GM18511 (cell line): Measurements from ENCODE around the gene C12orf75.
"Not testable (repeated sequence)": the region's sequence is repeated elsewhere in the genome, so short reads cannot be mapped to it uniquely, and the experiment has no call there.

Experiments used
- ATAC-seq: cut with Tn5 transposase; IDR thresholded peaks from one replicate; pipeline ENCODE4 v1.9.1; 2021; ENCODE audit warnings: mild to moderate bottlenecking, moderate library complexity; ENCODE audit not compliant: unreplicated experiment

The C12orf75 gene

GRCh38 chr12:105330283-105330930, at the start of gene C12orf75:
Gene C12orf75, plus strand, starts transcription at chr12:105330691. Its CDS starts 201 bp downstream, at chr12:105330892.
- ATAC-seq, result peak; percentile 82

GRCh38 chr12:105280966-105281693, 49.4 kb upstream of the C12orf75 start:
- no peak for ATAC-seq

- no peak for ATAC-seq
These were observed 48.8 kb upstream of the C12orf75 start for GRCh38 chr12:105281694-105282049.

GRCh38 chr12:105285378-105285777, 45.1 kb upstream of the C12orf75 start:
- ATAC-seq, result no peak

- ATAC-seq, result no peak
These were observed 43.1 kb upstream of the C12orf75 start for GRCh38 chr12:105287408-105287807.

- ATAC-seq, result no peak
These were observed 42.0 kb upstream of the C12orf75 start for GRCh38 chr12:105288311-105288996.

- no peak for ATAC-seq
These were observed 41.2 kb upstream of the C12orf75 start for GRCh38 chr12:105289114-105289904.

- ATAC-seq, result no peak
These were observed 39.0 kb upstream of the C12orf75 start for GRCh38 chr12:105291531-105291930.

- no peak for ATAC-seq
These were observed 37.8 kb upstream of the C12orf75 start for GRCh38 chr12:105292705-105293104.

GRCh38 chr12:105293187-105293586, 37.3 kb upstream of the C12orf75 start:
- ATAC-seq, result no peak

GRCh38 chr12:105294161-105294560, 36.3 kb upstream of the C12orf75 start:
- no peak for ATAC-seq

GRCh38 chr12:105294886-105295479, 35.5 kb upstream of the C12orf75 start:
- ATAC-seq, result no peak

GRCh38 chr12:105296116-105297089, 34.1 kb upstream of the C12orf75 start:
- ATAC-seq, result no peak

GRCh38 chr12:105300883-105301282, 29.6 kb upstream of the C12orf75 start:
- no peak for ATAC-seq

- no peak for ATAC-seq
These were observed 28.8 kb upstream of the C12orf75 start for GRCh38 chr12:105301696-105302095.

- ATAC-seq, result not testable (repeated sequence)
These were observed 27.5 kb upstream of the C12orf75 start for GRCh38 chr12:105302986-105303385.

- ATAC-seq, result not testable (repeated sequence)
These were observed 25.9 kb upstream of the C12orf75 start for GRCh38 chr12:105304626-105305025.

- not testable (repeated sequence) for ATAC-seq
These were observed 22.7 kb upstream of the C12orf75 start for GRCh38 chr12:105307601-105308314.

- not testable (repeated sequence) for ATAC-seq
These were observed 21.7 kb upstream of the C12orf75 start for GRCh38 chr12:105308839-105309238.
